Measurements from ENCODE around the gene COL16A1.
A peak's percentile ranks its signal among the peaks of the same experiment; 100 is the strongest.

COL16A1 gene

GRCh38 chr1:31648641-31649357, 55.0 kb downstream of the COL16A1 start:
- DNase-seq (ENCODE audit: low read depth) = no peak
- no peak for TF ChIP-seq CTCF (IDR thresholded peaks at IDR 0.05; ENCODE audit: control insufficient read depth, insufficient read depth, low read depth, low read length, missing control alignments)
- no peak overlapping the region for H3K4me3 ChIP-seq (ENCODE audit: control insufficient read depth, low read depth, low read length)

GRCh38 chr1:31648190-31648589, 55.6 kb downstream of the COL16A1 start:
- no peak overlapping the region for H3K4me3 ChIP-seq (ENCODE audit: control insufficient read depth, low read depth, low read length)
- no peak for DNase-seq (ENCODE audit: low read depth)
- no peak for TF ChIP-seq CTCF (IDR thresholded peaks at IDR 0.05; ENCODE audit: control insufficient read depth, insufficient read depth, low read depth, low read length, missing control alignments)

GRCh38 chr1:31647106-31647505, 56.7 kb downstream of the COL16A1 start:
- DNase-seq (ENCODE audit: low read depth) = peak; percentile 71
- H3K4me3 ChIP-seq (ENCODE audit: control insufficient read depth, low read depth, low read length) = no peak overlapping the region
- peak; percentile 37 for TF ChIP-seq CTCF (IDR thresholded peaks at IDR 0.05; ENCODE audit: control insufficient read depth, insufficient read depth, low read depth, low read length, missing control alignments)

GRCh38 chr1:31646259-31646960, 57.4 kb downstream of the COL16A1 start:
- TF ChIP-seq CTCF (IDR thresholded peaks at IDR 0.05; ENCODE audit: control insufficient read depth, insufficient read depth, low read depth, low read length, missing control alignments) = no peak

GRCh38 chr1:31645274-31645568, 58.6 kb downstream of the COL16A1 start:
- no peak for TF ChIP-seq CTCF (IDR thresholded peaks at IDR 0.05; ENCODE audit: control insufficient read depth, insufficient read depth, low read depth, low read length, missing control alignments)
- no peak for DNase-seq (ENCODE audit: low read depth)
- peak overlapping the region; percentile 93 for H3K4me3 ChIP-seq (ENCODE audit: control insufficient read depth, low read depth, low read length)

More at GRCh38 chr1:31646259-31646960, 57.4 kb downstream of the COL16A1 start:
- H3K4me3 ChIP-seq (ENCODE audit: control insufficient read depth, low read depth, low read length) = no peak overlapping the region
- DNase-seq (ENCODE audit: low read depth) = no peak

GRCh38 chr1:31644560-31645273, 59.1 kb downstream of the COL16A1 start, which contains the start of gene PEF1:
PEF1 (minus strand) TSS chr1:31644876; CDS start chr1:31644864, 12 bp downstream.
- peak within 1 kb of the TSS; percentile 93 for H3K4me3 ChIP-seq (ENCODE audit: control insufficient read depth, low read depth, low read length)
- peak; percentile 86 for DNase-seq (ENCODE audit: low read depth)
- TF ChIP-seq CTCF (IDR thresholded peaks at IDR 0.05; ENCODE audit: control insufficient read depth, insufficient read depth, low read depth, low read length, missing control alignments) = no peak

All from AG09309 (cell line).